ENCODE results near the gene SPSB2. TPM values are rescaled to one million over a fixed set of nuclear protein-coding genes. Genes with fewer than 3 reads are reported as not detected.
A peak's percentile ranks its signal among the peaks of the same experiment; 100 is the strongest.
"Not testable (repeated sequence)": the region's sequence is repeated elsewhere in the genome, so short reads cannot be mapped to it uniquely, and the experiment has no call there.

Gene SPSB2
- total RNA-seq, 2 donors from 2014 or later: 9.2 to 19.1 TPM

- Histone ChIP-seq H3K36me3 (peaks cover 13% of the 10 kb centered on the region), H3K27me3 (replicated peaks; ENCODE audit: insufficient read depth) (no peaks in the 10 kb centered on the region), H3K9me3 (no peaks in the 10 kb centered on the region), H3K4me1 (ENCODE audit: control insufficient read depth in 1 of 2, low read depth in 2 of 2) (no peaks in the 10 kb centered on the region), H3K27ac (no peak overlapping the region), H3K4me3 (no peak overlapping the region)
- no peak for TF ChIP-seq CTCF (IDR thresholded peaks at IDR 0.05)
- DNase-seq (ENCODE audit: low spot score) (no peak), ATAC-seq (ENCODE audit: insufficient number of reproducible peaks, low FRiP score, low read depth) (no peak)
These were observed 10.1 kb upstream of the SPSB2 start for GRCh38 chr12:6883252-6883651.

- not testable (repeated sequence) for H3K4me1 ChIP-seq (ENCODE audit: control insufficient read depth in 1 of 2, low read depth in 2 of 2); DNase-seq (ENCODE audit: low spot score); H3K4me3 ChIP-seq; H3K27ac ChIP-seq; H3K27me3 ChIP-seq (replicated peaks; ENCODE audit: insufficient read depth); H3K9me3 ChIP-seq; ATAC-seq (ENCODE audit: insufficient number of reproducible peaks, low FRiP score, low read depth)
- peaks cover 13% of the 10 kb centered on the region for H3K36me3 ChIP-seq
These were observed 6.7 kb upstream of the SPSB2 start for GRCh38 chr12:6879824-6880223.

GRCh38 chr12:6874015-6874368, 889 bp upstream of the SPSB2 start:
- not testable (repeated sequence) for H3K27me3 ChIP-seq (replicated peaks; ENCODE audit: insufficient read depth); DNase-seq (ENCODE audit: low spot score); ATAC-seq (ENCODE audit: insufficient number of reproducible peaks, low FRiP score, low read depth); H3K9me3 ChIP-seq
- peaks cover 25 to 36% of the 10 kb centered on the region in 2 donors for H3K4me1 ChIP-seq (ENCODE audit: control insufficient read depth in 1 of 2, low read depth in 2 of 2)
- peak overlapping the region; percentile 97 for H3K4me3 ChIP-seq
- peaks cover 11% of the 10 kb centered on the region for H3K36me3 ChIP-seq
- peak overlapping the region; percentile 89 to 94 for H3K27ac ChIP-seq

GRCh38 chr12:6872073-6873048, 742 bp downstream of the SPSB2 start:
- H3K36me3 ChIP-seq: peaks cover 11% of the 10 kb centered on the region
- peak overlapping the region; percentile 97 for H3K4me3 ChIP-seq
- no peaks in the 10 kb centered on the region for H3K9me3 ChIP-seq
- peak; percentile 43 for DNase-seq (ENCODE audit: low spot score)
- H3K27me3 ChIP-seq (replicated peaks; ENCODE audit: insufficient read depth): no peaks in the 10 kb centered on the region
- peak overlapping the region; percentile 89 to 94 for H3K27ac ChIP-seq
- peak; percentile 91 for TF ChIP-seq CTCF (IDR thresholded peaks at IDR 0.05)
- peak; percentile 40 for ATAC-seq (ENCODE audit: insufficient number of reproducible peaks, low FRiP score, low read depth)
- H3K4me1 ChIP-seq (ENCODE audit: control insufficient read depth in 1 of 2, low read depth in 2 of 2): peaks cover 33 to 43% of the 10 kb centered on the region in 2 donors

GRCh38 chr12:6871052-6871957, 1.8 kb downstream of the SPSB2 start:
- Histone ChIP-seq H3K4me1 (ENCODE audit: control insufficient read depth in 1 of 2, low read depth in 2 of 2) (peaks cover 33 to 50% of the 10 kb centered on the region in 2 donors), H3K4me3 (peak overlapping the region; percentile 97), H3K27me3 (replicated peaks; ENCODE audit: insufficient read depth) (no peaks in the 10 kb centered on the region), H3K9me3 (no peaks in the 10 kb centered on the region), H3K27ac (peak overlapping the region; percentile 89 to 94), H3K36me3 (peaks cover 11% of the 10 kb centered on the region)
- DNase-seq (ENCODE audit: low spot score): no peak
- no peak for TF ChIP-seq CTCF (IDR thresholded peaks at IDR 0.05)
- no peak for ATAC-seq (ENCODE audit: insufficient number of reproducible peaks, low FRiP score, low read depth)

GRCh38 chr12:6870304-6870703, 2.8 kb downstream of the SPSB2 start:
- H3K4me1 ChIP-seq (ENCODE audit: control insufficient read depth in 1 of 2, low read depth in 2 of 2): peaks cover 33 to 50% of the 10 kb centered on the region in 2 donors
- H3K4me3 ChIP-seq; ATAC-seq (ENCODE audit: insufficient number of reproducible peaks, low FRiP score, low read depth); DNase-seq (ENCODE audit: low spot score); H3K27ac ChIP-seq; H3K27me3 ChIP-seq (replicated peaks; ENCODE audit: insufficient read depth); H3K9me3 ChIP-seq: not testable (repeated sequence)
- peaks cover 11% of the 10 kb centered on the region for H3K36me3 ChIP-seq
